Nephron progenitor cell (in vitro differentiated cells): ENCODE results near the gene SLC22A13.

Experiments used
- DNase-seq: peaks from one replicate; pipeline ENCODE4 v3.0.0; 2021
- H3K27ac Mint-ChIP-seq: 2 replicates; pipeline ENCODE4 v1.8.0; 2021; ENCODE audit warnings: mild to moderate bottlenecking, moderate library complexity, mixed read lengths
- H3K27me3 Mint-ChIP-seq: 2 replicates; pipeline ENCODE4 v1.8.0; 2021; ENCODE audit warnings: mild to moderate bottlenecking, low read depth, mixed read lengths; ENCODE audit not compliant: poor library complexity
- H3K36me3 Mint-ChIP-seq: 2 replicates; pipeline ENCODE4 v1.8.0; 2021; ENCODE audit warnings: low read depth, mixed read lengths
- H3K4me1 Mint-ChIP-seq: 2 replicates; pipeline ENCODE4 v1.8.0; 2021; ENCODE audit warnings: mixed read lengths
- H3K4me3 Mint-ChIP-seq: 2 replicates; pipeline ENCODE4 v1.8.0; 2021; ENCODE audit warnings: mild to moderate bottlenecking, moderate library complexity, mixed read lengths
- H3K9me3 Mint-ChIP-seq: 2 replicates; pipeline ENCODE4 v1.8.0; 2021; ENCODE audit warnings: mild to moderate bottlenecking, moderate library complexity, mixed read lengths
- TF ChIP-seq, protein P1 (sequence below): fragments of 200-600 bp; sonication (generic); IDR thresholded peaks from 2 replicates; pipeline ENCODE4 v1.5.0; 2021; ENCODE audit warnings: antibody characterized with exemption

Gene SLC22A13

GRCh38 chr3:38275658-38276057 lies 10.0 kb downstream of the SLC22A13 start:
- TF ChIP-seq, protein P1, sequence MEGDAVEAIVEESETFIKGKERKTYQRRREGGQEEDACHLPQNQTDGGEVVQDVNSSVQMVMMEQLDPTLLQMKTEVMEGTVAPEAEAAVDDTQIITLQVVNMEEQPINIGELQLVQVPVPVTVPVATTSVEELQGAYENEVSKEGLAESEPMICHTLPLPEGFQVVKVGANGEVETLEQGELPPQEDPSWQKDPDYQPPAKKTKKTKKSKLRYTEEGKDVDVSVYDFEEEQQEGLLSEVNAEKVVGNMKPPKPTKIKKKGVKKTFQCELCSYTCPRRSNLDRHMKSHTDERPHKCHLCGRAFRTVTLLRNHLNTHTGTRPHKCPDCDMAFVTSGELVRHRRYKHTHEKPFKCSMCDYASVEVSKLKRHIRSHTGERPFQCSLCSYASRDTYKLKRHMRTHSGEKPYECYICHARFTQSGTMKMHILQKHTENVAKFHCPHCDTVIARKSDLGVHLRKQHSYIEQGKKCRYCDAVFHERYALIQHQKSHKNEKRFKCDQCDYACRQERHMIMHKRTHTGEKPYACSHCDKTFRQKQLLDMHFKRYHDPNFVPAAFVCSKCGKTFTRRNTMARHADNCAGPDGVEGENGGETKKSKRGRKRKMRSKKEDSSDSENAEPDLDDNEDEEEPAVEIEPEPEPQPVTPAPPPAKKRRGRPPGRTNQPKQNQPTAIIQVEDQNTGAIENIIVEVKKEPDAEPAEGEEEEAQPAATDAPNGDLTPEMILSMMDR = no peak
- DNase-seq = no peak
- no peak overlapping the region for H3K27ac Mint-ChIP-seq

DNA sequence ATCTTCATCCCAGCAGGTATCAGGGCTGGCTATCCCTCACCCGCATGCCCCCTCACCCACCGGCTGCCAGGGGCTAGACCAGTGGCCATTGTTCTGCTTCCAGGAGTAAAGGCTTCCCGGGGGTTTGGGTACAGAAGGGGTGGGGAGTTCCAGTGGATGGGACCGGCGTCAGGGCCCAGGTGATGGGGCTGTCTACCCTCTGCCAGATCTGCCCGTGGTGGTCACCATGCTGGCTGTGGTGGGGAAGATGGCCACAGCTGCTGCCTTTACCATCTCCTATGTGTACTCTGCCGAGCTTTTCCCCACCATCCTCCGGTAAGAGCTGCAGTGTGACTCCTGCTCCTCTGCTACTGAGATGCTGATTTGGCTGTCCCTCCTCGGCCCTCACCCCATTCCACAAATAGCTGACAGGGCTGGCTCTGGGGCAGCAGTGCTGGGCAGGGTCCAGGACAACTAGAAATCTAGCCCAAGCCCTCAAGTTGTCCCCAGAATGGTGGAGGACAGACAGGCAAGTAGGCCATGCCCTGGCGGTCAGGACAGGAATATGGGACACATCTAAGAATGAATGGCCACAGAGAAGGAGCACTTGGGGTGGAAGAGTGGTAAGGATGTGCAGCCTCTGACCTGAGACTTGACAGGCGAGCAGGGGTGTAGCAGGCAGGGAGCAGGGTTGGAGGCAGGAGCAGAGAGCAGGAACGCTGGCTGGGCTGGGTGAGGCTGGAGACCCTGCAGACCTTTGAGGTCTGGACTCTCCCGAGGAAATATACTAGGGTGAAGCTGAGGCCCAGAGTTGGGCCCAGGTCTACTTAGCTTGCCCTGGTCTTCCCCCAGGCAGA lies 10.7 kb downstream of the SLC22A13 start:
- TF ChIP-seq, protein P1 = no peak
- Mint-ChIP-seq H3K4me1 (no peaks in the 10 kb centered on the region), H3K9me3 (no peaks in the 10 kb centered on the region), H3K4me3 (no peak overlapping the region), H3K27me3 (peaks cover 4% of the 10 kb centered on the region), H3K27ac (no peak overlapping the region), H3K36me3 (no peaks in the 10 kb centered on the region)
- DNase-seq = no peak

More at GRCh38 chr3:38275658-38276057, 10.0 kb downstream of the SLC22A13 start:
- H3K9me3 Mint-ChIP-seq = no peaks in the 10 kb centered on the region
- H3K27me3 Mint-ChIP-seq = peaks cover 4% of the 10 kb centered on the region
- no peak overlapping the region for H3K4me3 Mint-ChIP-seq
- no peaks in the 10 kb centered on the region for H3K36me3 Mint-ChIP-seq
- H3K4me1 Mint-ChIP-seq = no peaks in the 10 kb centered on the region

GRCh38 chr3:38276917-38277630 lies 11.5 kb downstream of the SLC22A13 start:
- Mint-ChIP-seq H3K4me3 (no peak overlapping the region), H3K9me3 (no peaks in the 10 kb centered on the region), H3K27me3 (peaks cover 4% of the 10 kb centered on the region), H3K4me1 (no peaks in the 10 kb centered on the region), H3K36me3 (no peaks in the 10 kb centered on the region), H3K27ac (no peak overlapping the region)
- TF ChIP-seq, protein P1 = no peak
- DNase-seq = no peak

DNA sequence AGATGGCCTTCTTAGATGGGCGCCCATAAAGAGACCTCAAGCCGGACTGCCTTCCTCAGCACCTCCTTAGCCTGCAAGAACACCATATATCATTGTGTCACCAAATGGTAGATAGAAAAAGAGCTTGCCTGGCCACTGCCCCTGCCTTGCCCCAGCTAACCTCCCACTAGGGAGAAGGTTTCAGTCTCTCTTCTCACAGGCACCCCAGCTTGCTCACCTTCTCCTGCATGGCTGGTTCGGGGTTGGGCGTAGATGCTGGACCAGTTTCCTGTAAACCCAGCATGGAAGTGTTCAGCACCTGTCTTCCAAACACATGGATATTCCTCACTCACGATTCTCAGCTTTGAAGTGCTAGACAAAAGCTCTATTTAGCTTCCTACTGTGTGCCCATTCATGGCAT lies 13.2 kb downstream of the SLC22A13 start:
- Mint-ChIP-seq H3K27me3 (peaks cover 4% of the 10 kb centered on the region), H3K9me3 (no peaks in the 10 kb centered on the region), H3K4me3 (no peak overlapping the region), H3K36me3 (no peaks in the 10 kb centered on the region), H3K4me1 (no peaks in the 10 kb centered on the region), H3K27ac (no peak overlapping the region)
- DNase-seq = no peak
- TF ChIP-seq, protein P1 = no peak

DNA sequence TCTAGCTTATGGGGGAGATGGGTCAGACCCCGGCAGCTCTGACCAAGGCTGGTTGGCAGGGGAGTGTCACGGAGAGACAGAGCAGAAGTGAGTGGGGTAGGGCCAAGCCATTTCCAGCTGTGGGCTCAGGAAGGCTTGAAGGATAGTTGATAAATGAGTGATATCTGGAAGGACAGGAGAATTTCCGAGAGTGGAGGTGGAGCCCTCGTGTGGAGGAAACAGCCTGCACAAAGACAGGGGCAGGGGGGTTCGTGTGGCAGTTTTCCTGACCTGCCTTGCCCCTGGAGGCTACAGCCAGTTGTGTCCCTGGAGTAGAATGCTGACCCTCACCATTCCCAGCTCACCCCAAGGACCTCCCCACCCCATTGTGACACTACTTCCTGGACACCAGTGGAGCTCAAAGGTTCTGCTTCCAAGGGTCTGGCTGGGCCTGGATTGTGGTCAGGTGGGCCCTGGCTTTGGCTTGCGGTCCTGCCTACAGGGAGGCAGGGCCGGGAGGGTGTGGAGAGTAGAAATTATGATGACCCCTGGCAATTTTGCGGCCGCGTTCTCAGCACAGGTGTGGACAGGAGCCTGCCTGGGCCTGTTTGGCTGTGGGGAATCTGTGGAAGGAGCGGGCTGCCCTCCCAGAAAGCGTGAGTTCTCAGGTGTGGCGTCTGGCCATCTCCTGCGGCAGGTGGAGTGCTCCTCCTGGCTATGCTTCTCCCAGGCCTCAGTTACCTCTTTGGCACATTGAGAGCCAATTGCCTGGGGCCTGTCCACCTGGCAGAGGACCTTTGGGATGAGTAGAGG lies 16.5 kb downstream of the SLC22A13 start, which contains the start of gene SLC22A14:
SLC22A14 (plus strand) TSS at position 400 of the 792 bp plus-strand sequence. CDS start 23,733 bp downstream, outside the sequence.
- Mint-ChIP-seq H3K27me3 (no peaks in the 10 kb centered on the region), H3K9me3 (peaks cover 3% of the 10 kb centered on the region), H3K4me3 (no peak within 1 kb of the TSS), H3K27ac (no peak within 1 kb of the TSS), H3K36me3 (no peaks in the 10 kb centered on the region), H3K4me1 (no peaks in the 10 kb centered on the region)
- no peak for DNase-seq
- TF ChIP-seq, protein P1 = no peak
